ENCODE results near the gene ENPP3. TPM values are rescaled to one million over a fixed set of nuclear protein-coding genes. Genes with fewer than 3 reads are reported as not detected.

ENPP3 gene
- total RNA-seq, 1 experiment from 2014 or later = 0.15 TPM

DNA sequence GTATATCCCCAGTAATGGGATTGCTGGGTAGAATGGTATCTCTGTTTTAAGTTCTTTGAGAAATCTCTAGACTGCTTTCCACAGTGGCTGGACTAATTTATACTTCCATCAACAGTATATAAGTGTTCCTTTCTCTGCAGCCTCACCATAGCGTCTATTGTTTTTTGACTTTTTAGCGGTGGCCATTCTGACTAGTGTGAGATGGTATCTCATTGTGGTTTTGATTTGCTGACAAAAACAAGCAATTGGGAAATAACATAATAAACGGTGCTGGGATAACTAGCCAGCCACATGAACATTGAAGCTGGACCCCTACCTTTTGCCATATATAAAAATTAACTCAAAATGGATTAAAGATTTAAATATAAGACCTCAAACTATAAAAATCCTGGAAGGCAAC, 49.9 kb downstream of the ENPP3 start:
- Histone ChIP-seq H2BK120ac (ENCODE audit: low read depth, low read length, poor library complexity, severe bottlenecking) (no peak overlapping the region), H3K79me2 (ENCODE audit: insufficient read depth, low read length) (no peaks in the 10 kb centered on the region), H3K14ac (ENCODE audit: insufficient read depth, low read length) (no peak overlapping the region), H3K4me2 (ENCODE audit: insufficient read depth, insufficient read length, low read length) (no peak overlapping the region), H2BK5ac (ENCODE audit: insufficient read length, low read length) (no peak overlapping the region), H3K23me2 (ENCODE audit: insufficient read length, low read depth, low read length, poor library complexity, severe bottlenecking) (no peaks in the 10 kb centered on the region), H3K79me1 (ENCODE audit: insufficient read depth, low read depth, low read length, poor library complexity, severe bottlenecking) (no peaks in the 10 kb centered on the region), H4K20me1 (ENCODE audit: control insufficient read depth, insufficient read depth, insufficient read length) (no peaks in the 10 kb centered on the region), H3K4me1 (ENCODE audit: insufficient read depth, low read length) (no peaks in the 10 kb centered on the region; the same call in 1 of the 2 replicates), H3T11ph (ENCODE audit: low read length) (no peak overlapping the region), H2BK12ac (ENCODE audit: insufficient read length, low read depth, low read length) (no peak overlapping the region), H3K23ac (ENCODE audit: insufficient read length, low read depth, low read length) (no peak overlapping the region), H2AK5ac (ENCODE audit: insufficient read length, low read length) (no peak overlapping the region), H3K9ac (ENCODE audit: extremely low read depth, insufficient read length, low read length) (no peak overlapping the region), H2BK15ac (ENCODE audit: low read depth, low read length) (no peak overlapping the region), H4K5ac (ENCODE audit: insufficient read length, low read depth, low read length) (no peak overlapping the region), H2AFZ (ENCODE audit: low read length) (no peak overlapping the region), H2BK20ac (ENCODE audit: low read depth, low read length, poor library complexity, severe bottlenecking) (no peak overlapping the region), H3K4ac (ENCODE audit: low read depth, low read length) (no peak overlapping the region), H3K9me3 (ENCODE audit: control insufficient read depth, low read depth, low read length) (no peaks in the 10 kb centered on the region), H3K27me3 (ENCODE audit: insufficient read depth, low read length) (no peaks in the 10 kb centered on the region), H4K8ac (replicated peaks; ENCODE audit: insufficient read length, low read depth, low read length) (no peak overlapping the region), H3K56ac (ENCODE audit: insufficient read length, low read depth, low read length) (no peak overlapping the region), H3K18ac (ENCODE audit: insufficient read length, low read depth, low read length) (no peak overlapping the region), H4K91ac (ENCODE audit: insufficient read length, low read depth, low read length) (no peak overlapping the region), H3K27ac (ENCODE audit: insufficient read length, low read depth, low read length) (no peak overlapping the region)
- Mint-ChIP-seq H3K36me3 (ENCODE audit: insufficient read depth in 1 of 3, low read depth in 3 of 3) (no peaks in the 10 kb centered on the region), H3K27me3 (ENCODE audit: low read depth) (peaks cover 8% of the 10 kb centered on the region), H3K27ac (no peak overlapping the region), H3K4me3 (no peak overlapping the region), H3K4me1 (peaks cover 7% of the 10 kb centered on the region in 2 experiments), H3K9me3 (no peaks in the 10 kb centered on the region)
- no CpG with 5 or more reads among the region's 3 CpGs for WGBS (ENCODE audit: extremely low coverage, insufficient read length, low lambda C conversion rate)
- no peak for DNase-seq
- TF ChIP-seq, protein P1, sequence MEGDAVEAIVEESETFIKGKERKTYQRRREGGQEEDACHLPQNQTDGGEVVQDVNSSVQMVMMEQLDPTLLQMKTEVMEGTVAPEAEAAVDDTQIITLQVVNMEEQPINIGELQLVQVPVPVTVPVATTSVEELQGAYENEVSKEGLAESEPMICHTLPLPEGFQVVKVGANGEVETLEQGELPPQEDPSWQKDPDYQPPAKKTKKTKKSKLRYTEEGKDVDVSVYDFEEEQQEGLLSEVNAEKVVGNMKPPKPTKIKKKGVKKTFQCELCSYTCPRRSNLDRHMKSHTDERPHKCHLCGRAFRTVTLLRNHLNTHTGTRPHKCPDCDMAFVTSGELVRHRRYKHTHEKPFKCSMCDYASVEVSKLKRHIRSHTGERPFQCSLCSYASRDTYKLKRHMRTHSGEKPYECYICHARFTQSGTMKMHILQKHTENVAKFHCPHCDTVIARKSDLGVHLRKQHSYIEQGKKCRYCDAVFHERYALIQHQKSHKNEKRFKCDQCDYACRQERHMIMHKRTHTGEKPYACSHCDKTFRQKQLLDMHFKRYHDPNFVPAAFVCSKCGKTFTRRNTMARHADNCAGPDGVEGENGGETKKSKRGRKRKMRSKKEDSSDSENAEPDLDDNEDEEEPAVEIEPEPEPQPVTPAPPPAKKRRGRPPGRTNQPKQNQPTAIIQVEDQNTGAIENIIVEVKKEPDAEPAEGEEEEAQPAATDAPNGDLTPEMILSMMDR (conservative IDR thresholded peaks at IDR 0.05) = no peak

All from H9 (cell line).